Trophoblast cell (in vitro differentiated cells and primary cell): Measurements from ENCODE around the gene EFNA2.

Experiments
- DNase-seq, 2 donors: peaks; one replicate each; pipeline ENCODE4 v3.0.0-alpha.2; 2016
- H2AFZ ChIP-seq: 2 replicates; pipeline ENCODE4 v1.6.1; 2013; ENCODE audit warnings: low read length, moderate library complexity, mild to moderate bottlenecking; ENCODE audit not compliant: insufficient read depth, poor library complexity
- H2AK5ac ChIP-seq: 2 replicates; pipeline ENCODE4 v1.6.1; 2013; ENCODE audit warnings: mild to moderate bottlenecking, low read length
- H2BK120ac ChIP-seq: 2 replicates; pipeline ENCODE4 v1.6.1; 2013; ENCODE audit warnings: low read length, mild to moderate bottlenecking, moderate library complexity; ENCODE audit not compliant: insufficient read depth, poor library complexity
- H2BK12ac ChIP-seq: 2 replicates; pipeline ENCODE4 v1.6.1; 2013; ENCODE audit warnings: mild to moderate bottlenecking, low read length, moderate library complexity
- H2BK5ac ChIP-seq: 2 replicates; pipeline ENCODE4 v1.6.1; 2013; ENCODE audit warnings: low read length, low read depth, moderate library complexity, mild to moderate bottlenecking; ENCODE audit not compliant: poor library complexity
- H3K14ac ChIP-seq: 2 replicates; pipeline ENCODE4 v1.6.1; 2013; ENCODE audit warnings: mild to moderate bottlenecking, low read length
- H3K18ac ChIP-seq: 2 replicates; pipeline ENCODE4 v1.6.1; 2013; ENCODE audit warnings: mild to moderate bottlenecking, low read length
- H3K23ac ChIP-seq: 2 replicates; pipeline ENCODE4 v1.6.1; 2013; ENCODE audit warnings: low read length
- H3K27ac ChIP-seq: 2 replicates; pipeline ENCODE4 v1.5.1; 2013; ENCODE audit warnings: low read depth, mild to moderate bottlenecking, inconsistent platforms, low read length, moderate library complexity
- H3K27me3 ChIP-seq: 2 replicates; pipeline ENCODE4 v1.6.1; 2013; ENCODE audit warnings: inconsistent platforms, mild to moderate bottlenecking, low read length, moderate library complexity; ENCODE audit not compliant: insufficient read depth
- H3K36me3 ChIP-seq, 2 experiments: 1 replicate in 1 of 2; 2 replicates in 1 of 2; pipeline ENCODE4 v1.6.1; 2013; ENCODE audit warnings: low read length in 2 of 2, mild to moderate bottlenecking in 2 of 2, moderate library complexity in 1 of 2; ENCODE audit not compliant: insufficient read depth in 2 of 2, control insufficient read depth in 1 of 2
- H3K4ac ChIP-seq: 2 replicates; pipeline ENCODE4 v1.6.1; 2013; ENCODE audit warnings: low read depth, mild to moderate bottlenecking, low read length, moderate library complexity
- H3K4me1 ChIP-seq, 2 experiments: 1 replicate in 1 of 2; 2 replicates in 1 of 2; pipeline ENCODE4 v1.6.1; 2013; ENCODE audit warnings: low read length in 2 of 2, mild to moderate bottlenecking in 2 of 2, moderate library complexity in 1 of 2; ENCODE audit not compliant: insufficient read depth in 2 of 2, control insufficient read depth in 1 of 2
- H3K4me2 ChIP-seq: 2 replicates; pipeline ENCODE4 v1.6.1; 2013; ENCODE audit warnings: inconsistent platforms, mild to moderate bottlenecking, low read length, moderate library complexity
- H3K4me3 ChIP-seq: 2 replicates; pipeline ENCODE4 v1.5.1; 2013; ENCODE audit warnings: mild to moderate bottlenecking, low read depth, low read length, inconsistent platforms
- H3K79me1 ChIP-seq: one replicate; pipeline ENCODE4 v1.6.1; 2013; ENCODE audit warnings: low read length
- H3K79me2 ChIP-seq: 2 replicates; pipeline ENCODE4 v1.6.1; 2013; ENCODE audit warnings: low read length, mild to moderate bottlenecking; ENCODE audit not compliant: control insufficient read depth, insufficient read depth, poor library complexity
- H3K9ac ChIP-seq: 2 replicates; pipeline ENCODE4 v1.6.1; 2013; ENCODE audit warnings: mild to moderate bottlenecking, low read length
- H3K9me3 ChIP-seq: 2 replicates; pipeline ENCODE4 v1.6.1; 2013; ENCODE audit warnings: low read depth, mild to moderate bottlenecking, control low read depth, inconsistent platforms, low read length; ENCODE audit not compliant: insufficient read depth
- H4K12ac ChIP-seq: 2 replicates; pipeline ENCODE4 v1.6.1; 2013; ENCODE audit warnings: low read depth, mild to moderate bottlenecking, low read length, moderate library complexity
- H4K8ac ChIP-seq: 2 replicates; pipeline ENCODE4 v1.6.1; 2013; ENCODE audit warnings: low read depth, mild to moderate bottlenecking, low read length, moderate library complexity
- H4K91ac ChIP-seq: one replicate; pipeline ENCODE4 v1.6.1; 2013; ENCODE audit warnings: low read depth, mild to moderate bottlenecking, low read length, moderate library complexity
- WGBS: extraction: QIAGEN DNeasy Blood & Tissue Kit; methylation state at CpG from one replicate; pipeline ENCODE4 v1.1.7; 2013; ENCODE audit warnings: missing lambda C conversion rate; ENCODE audit not compliant: insufficient read length, insufficient coverage; ENCODE audit errors: extremely low coverage; 5-methylcytosine and 5-hydroxymethylcytosine counted together

Gene EFNA2

GRCh38 chr19:1259876-1260748 is 25.6 kb upstream of the EFNA2 start:
- no peak overlapping the region for H3K9ac ChIP-seq
- H3K36me3 ChIP-seq: peaks cover 29 to 33% of the 10 kb centered on the region in 2 experiments
- no peaks in the 10 kb centered on the region for H3K27me3 ChIP-seq
- H2BK120ac ChIP-seq: peak overlapping the region; percentile 14
- peaks cover 33% of the 10 kb centered on the region for H3K79me1 ChIP-seq
- H3K23ac ChIP-seq: no peak overlapping the region
- no peak overlapping the region for H2BK5ac ChIP-seq
- H4K91ac ChIP-seq: peak overlapping the region; percentile 48
- H3K4me1 ChIP-seq: peaks cover 40 to 48% of the 10 kb centered on the region in 2 experiments
- WGBS: no CpG with 5 or more reads among the region's 33 CpGs
- peak overlapping the region; percentile 29 for H3K14ac ChIP-seq
- H3K4ac ChIP-seq: no peak overlapping the region
- peak overlapping the region; percentile 16 for H2AK5ac ChIP-seq
- H2BK12ac ChIP-seq: peak overlapping the region; percentile 13
- peak overlapping the region; percentile 55 for H3K4me2 ChIP-seq
- DNase-seq: peak; percentile 55 to 67
- no peak overlapping the region for H2AFZ ChIP-seq
- H3K18ac ChIP-seq: peak overlapping the region; percentile 27
- peak overlapping the region; percentile 58 for H3K27ac ChIP-seq
- no peaks in the 10 kb centered on the region for H3K9me3 ChIP-seq
- H4K12ac ChIP-seq: peak overlapping the region; percentile 24
- peaks cover 5% of the 10 kb centered on the region for H3K79me2 ChIP-seq
- no peak overlapping the region for H4K8ac ChIP-seq
- H3K4me3 ChIP-seq: no peak overlapping the region

- H3K18ac ChIP-seq: peak overlapping the region; percentile 68
- peaks cover 20 to 24% of the 10 kb centered on the region in 2 experiments for H3K36me3 ChIP-seq
- H4K12ac ChIP-seq: peak overlapping the region; percentile 33
- H2AFZ ChIP-seq: peak overlapping the region; percentile 32
- H3K79me1 ChIP-seq: peaks cover 38% of the 10 kb centered on the region
- WGBS: no CpG with 5 or more reads among the region's 83 CpGs
- H4K91ac ChIP-seq: peak overlapping the region; percentile 89
- H3K4ac ChIP-seq: peak overlapping the region; percentile 41
- no peaks in the 10 kb centered on the region for H3K27me3 ChIP-seq
- H3K4me1 ChIP-seq: peaks cover 45 to 53% of the 10 kb centered on the region in 2 experiments
- H3K4me2 ChIP-seq: peak overlapping the region; percentile 69
- peaks cover 5% of the 10 kb centered on the region for H3K79me2 ChIP-seq
- peak overlapping the region; percentile 77 for H3K4me3 ChIP-seq
- no peak overlapping the region for H3K23ac ChIP-seq
- peak overlapping the region; percentile 39 for H3K9ac ChIP-seq
- peak; percentile 97 to 99 for DNase-seq
- H2BK120ac ChIP-seq: peak overlapping the region; percentile 65
- peak overlapping the region; percentile 26 for H2BK12ac ChIP-seq
- H2BK5ac ChIP-seq: peak overlapping the region; percentile 65
- H3K27ac ChIP-seq: peak overlapping the region; percentile 7
- H4K8ac ChIP-seq: peak overlapping the region; percentile 83
- H3K14ac ChIP-seq: peak overlapping the region; percentile 83
- no peaks in the 10 kb centered on the region for H3K9me3 ChIP-seq
- peak overlapping the region; percentile 72 for H2AK5ac ChIP-seq
Measured at GRCh38 chr19:1260749-1261537, 24.7 kb upstream of the EFNA2 start.

- no peak for DNase-seq
- H3K79me1 ChIP-seq: peaks cover 41% of the 10 kb centered on the region
- H3K27me3 ChIP-seq: no peaks in the 10 kb centered on the region
- peak overlapping the region; percentile 65 for H2BK120ac ChIP-seq
- H4K8ac ChIP-seq: peak overlapping the region; percentile 83
- H4K12ac ChIP-seq: peak overlapping the region; percentile 33
- peaks cover 18 to 21% of the 10 kb centered on the region in 2 experiments for H3K36me3 ChIP-seq
- H2BK12ac ChIP-seq: peak overlapping the region; percentile 80
- H3K23ac ChIP-seq: no peak overlapping the region
- H3K27ac ChIP-seq: peak overlapping the region; percentile 22
- no peak overlapping the region for H3K9ac ChIP-seq
- H2AK5ac ChIP-seq: peak overlapping the region; percentile 72
- peaks cover 48 to 56% of the 10 kb centered on the region in 2 experiments for H3K4me1 ChIP-seq
- no peak overlapping the region for H3K4ac ChIP-seq
- H3K9me3 ChIP-seq: no peaks in the 10 kb centered on the region
- peak overlapping the region; percentile 65 for H2BK5ac ChIP-seq
- H2AFZ ChIP-seq: peak overlapping the region; percentile 32
- H3K79me2 ChIP-seq: peaks cover 5% of the 10 kb centered on the region
- peak overlapping the region; percentile 89 for H4K91ac ChIP-seq
- peak overlapping the region; percentile 68 for H3K18ac ChIP-seq
- no peak overlapping the region for H3K4me3 ChIP-seq
- WGBS: no CpG with 5 or more reads among the region's 14 CpGs
- peak overlapping the region; percentile 83 for H3K14ac ChIP-seq
- peak overlapping the region; percentile 69 for H3K4me2 ChIP-seq
Measured at GRCh38 chr19:1261538-1261797, 24.2 kb upstream of the EFNA2 start.

- peaks cover 48 to 56% of the 10 kb centered on the region in 2 experiments for H3K4me1 ChIP-seq
- WGBS: no CpG with 5 or more reads among the region's 28 CpGs
- H3K79me1 ChIP-seq: peaks cover 41% of the 10 kb centered on the region
- no peaks in the 10 kb centered on the region for H3K27me3 ChIP-seq
- no peak overlapping the region for H3K9ac ChIP-seq
- peaks cover 5% of the 10 kb centered on the region for H3K79me2 ChIP-seq
- peak; percentile 42 to 51 for DNase-seq
- H3K18ac ChIP-seq: peak overlapping the region; percentile 68
- peak overlapping the region; percentile 72 for H2AK5ac ChIP-seq
- H2BK5ac ChIP-seq: peak overlapping the region; percentile 55
- no peaks in the 10 kb centered on the region for H3K9me3 ChIP-seq
- H3K23ac ChIP-seq: no peak overlapping the region
- peak overlapping the region; percentile 22 for H3K27ac ChIP-seq
- H2BK12ac ChIP-seq: peak overlapping the region; percentile 80
- H3K14ac ChIP-seq: peak overlapping the region; percentile 83
- peak overlapping the region; percentile 57 for H2AFZ ChIP-seq
- H2BK120ac ChIP-seq: peak overlapping the region; percentile 65
- H3K4ac ChIP-seq: peak overlapping the region; percentile 68
- H3K36me3 ChIP-seq: peaks cover 12 to 16% of the 10 kb centered on the region in 2 experiments
- no peak overlapping the region for H3K4me3 ChIP-seq
- H4K91ac ChIP-seq: peak overlapping the region; percentile 89
- H4K12ac ChIP-seq: peak overlapping the region; percentile 33
- H4K8ac ChIP-seq: peak overlapping the region; percentile 83
- H3K4me2 ChIP-seq: peak overlapping the region; percentile 69
Measured at GRCh38 chr19:1261798-1262622, 23.7 kb upstream of the EFNA2 start.
